ENCODE measurements around the gene KCNK6. TPM values are rescaled to one million over a fixed set of nuclear protein-coding genes. Genes with fewer than 3 reads are reported as not detected.

The KCNK6 gene
- total RNA-seq, 1 experiment from 2014 or later, result 6.5 TPM

DNA sequence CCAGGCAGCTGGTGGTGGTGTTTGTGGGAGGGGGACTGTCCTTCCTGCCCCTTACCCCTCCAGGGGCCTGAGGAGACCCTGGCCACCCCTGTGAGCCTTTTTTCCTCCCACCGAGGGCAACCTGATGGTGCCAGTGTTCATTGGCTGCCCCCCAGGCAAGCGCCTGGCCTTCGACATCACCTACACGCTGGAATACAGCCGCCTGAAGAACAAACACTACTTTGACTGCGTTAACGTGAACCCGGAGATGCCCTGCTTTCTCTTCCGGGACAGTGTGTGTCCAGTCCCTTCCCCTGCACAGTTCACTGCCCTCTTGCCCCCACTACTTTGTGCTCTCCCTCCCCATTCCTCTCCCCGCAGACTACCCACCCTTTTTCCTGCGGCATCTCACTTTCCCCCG is 47.4 kb downstream of the KCNK6 start:
- no peak overlapping the region for H3K9ac ChIP-seq (ENCODE audit: extremely low read depth, insufficient read length, low read length)
- H3K14ac ChIP-seq (ENCODE audit: insufficient read depth, low read length), result no peak overlapping the region
- no peaks in the 10 kb centered on the region for H3K23me2 ChIP-seq (ENCODE audit: insufficient read length, low read depth, low read length, poor library complexity, severe bottlenecking)
- no peak overlapping the region for H3K4ac ChIP-seq (ENCODE audit: low read depth, low read length)
- H3K18ac ChIP-seq (ENCODE audit: insufficient read length, low read depth, low read length), result no peak overlapping the region
- no peak overlapping the region for H2AFZ ChIP-seq (ENCODE audit: low read length)
- H4K91ac ChIP-seq (ENCODE audit: insufficient read length, low read depth, low read length), result no peak overlapping the region
- peaks cover 4 to 8% of the 10 kb centered on the region in 2 experiments; a peak in 2 of 5 replicates for H3K9me3 Mint-ChIP-seq
- no peaks in the 10 kb centered on the region for H3K79me2 ChIP-seq (ENCODE audit: insufficient read depth, low read length)
- H3K4me2 ChIP-seq (ENCODE audit: insufficient read depth, insufficient read length, low read length), result no peak overlapping the region
- no peak for DNase-seq
- H2BK15ac ChIP-seq (ENCODE audit: low read depth, low read length), result no peak overlapping the region
- H4K8ac ChIP-seq (replicated peaks; ENCODE audit: insufficient read length, low read depth, low read length), result no peak overlapping the region
- H2BK20ac ChIP-seq (ENCODE audit: low read depth, low read length, poor library complexity, severe bottlenecking), result no peak overlapping the region
- H3K27me3 ChIP-seq (ENCODE audit: insufficient read depth, low read length), result no peaks in the 10 kb centered on the region
- no peak overlapping the region for H3K56ac ChIP-seq (ENCODE audit: insufficient read length, low read depth, low read length)
- no peak overlapping the region for H3K27ac ChIP-seq (ENCODE audit: insufficient read length, low read depth, low read length)
- no peak overlapping the region for H2BK12ac ChIP-seq (ENCODE audit: insufficient read length, low read depth, low read length)
- H3K23ac ChIP-seq (ENCODE audit: insufficient read length, low read depth, low read length), result no peak overlapping the region
- no CpG with 5 or more reads among the region's 12 CpGs for WGBS (ENCODE audit: extremely low coverage, insufficient read length, low lambda C conversion rate)
- TF ChIP-seq, protein P1, sequence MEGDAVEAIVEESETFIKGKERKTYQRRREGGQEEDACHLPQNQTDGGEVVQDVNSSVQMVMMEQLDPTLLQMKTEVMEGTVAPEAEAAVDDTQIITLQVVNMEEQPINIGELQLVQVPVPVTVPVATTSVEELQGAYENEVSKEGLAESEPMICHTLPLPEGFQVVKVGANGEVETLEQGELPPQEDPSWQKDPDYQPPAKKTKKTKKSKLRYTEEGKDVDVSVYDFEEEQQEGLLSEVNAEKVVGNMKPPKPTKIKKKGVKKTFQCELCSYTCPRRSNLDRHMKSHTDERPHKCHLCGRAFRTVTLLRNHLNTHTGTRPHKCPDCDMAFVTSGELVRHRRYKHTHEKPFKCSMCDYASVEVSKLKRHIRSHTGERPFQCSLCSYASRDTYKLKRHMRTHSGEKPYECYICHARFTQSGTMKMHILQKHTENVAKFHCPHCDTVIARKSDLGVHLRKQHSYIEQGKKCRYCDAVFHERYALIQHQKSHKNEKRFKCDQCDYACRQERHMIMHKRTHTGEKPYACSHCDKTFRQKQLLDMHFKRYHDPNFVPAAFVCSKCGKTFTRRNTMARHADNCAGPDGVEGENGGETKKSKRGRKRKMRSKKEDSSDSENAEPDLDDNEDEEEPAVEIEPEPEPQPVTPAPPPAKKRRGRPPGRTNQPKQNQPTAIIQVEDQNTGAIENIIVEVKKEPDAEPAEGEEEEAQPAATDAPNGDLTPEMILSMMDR (conservative IDR thresholded peaks at IDR 0.05), result no peak
- H3K4me3 Mint-ChIP-seq, result no peak overlapping the region
- H3K36me3 Mint-ChIP-seq (ENCODE audit: insufficient read depth in 1 of 3, low read depth in 3 of 3), result peaks cover 0 to 4% (median 0%) of the 10 kb centered on the region in 3 experiments; a peak in 2 of 7 replicates
- H4K5ac ChIP-seq (ENCODE audit: insufficient read length, low read depth, low read length), result no peak overlapping the region
- no peak overlapping the region for H3K27ac Mint-ChIP-seq
- no peaks in the 10 kb centered on the region for H3K9me3 ChIP-seq (ENCODE audit: control insufficient read depth, low read depth, low read length)
- H3K4me1 Mint-ChIP-seq, result peaks cover 5 to 6% of the 10 kb centered on the region in 2 experiments; a peak in 3 of 4 replicates
- H2BK120ac ChIP-seq (ENCODE audit: low read depth, low read length, poor library complexity, severe bottlenecking), result no peak overlapping the region
- no peaks in the 10 kb centered on the region for H4K20me1 ChIP-seq (ENCODE audit: control insufficient read depth, insufficient read depth, insufficient read length)
- no peaks in the 10 kb centered on the region for H3K79me1 ChIP-seq (ENCODE audit: insufficient read depth, low read depth, low read length, poor library complexity, severe bottlenecking)
- peaks cover 57% of the 10 kb centered on the region for H3K27me3 Mint-ChIP-seq (ENCODE audit: low read depth)
- no peak overlapping the region for H2AK5ac ChIP-seq (ENCODE audit: insufficient read length, low read length)
- H3T11ph ChIP-seq (ENCODE audit: low read length), result no peak overlapping the region
- no peaks in the 10 kb centered on the region for H3K4me1 ChIP-seq (ENCODE audit: insufficient read depth, low read length)
- H2BK5ac ChIP-seq (ENCODE audit: insufficient read length, low read length), result no peak overlapping the region

All from H9 (cell line).